Activated T-helper 1 cell treated with anti-CD3 and anti-CD28 coated beads, Interleukin-12 subunit alpha, Interleukin-12 subunit beta, Interleukin-2, Interleukin-4 antibody, amounts not matched to agents 30 ng/mL and 10 ng/mL and 1 ng/mL, durations not matched to agents 14 hours and 24 hours and 36 hours (primary cell): ENCODE results near the gene RIC8B. TPM values are rescaled to one million over a fixed set of nuclear protein-coding genes. Genes with fewer than 3 reads are reported as not detected.

ENCODE experiments used
- DNase-seq: peaks from one replicate; pipeline ENCODE4 v3.0.0; 2021; ENCODE audit warnings: low spot score
- H3K27ac Mint-ChIP-seq: one replicate; pipeline ENCODE4 v1.8.0; 2021; ENCODE audit warnings: mild to moderate bottlenecking, mixed read lengths
- H3K27me3 Mint-ChIP-seq: one replicate; pipeline ENCODE4 v1.8.0; 2022; ENCODE audit warnings: mild to moderate bottlenecking, moderate library complexity, mixed read lengths; ENCODE audit not compliant: insufficient read depth
- H3K36me3 Mint-ChIP-seq: one replicate; pipeline ENCODE4 v1.8.0; 2021; ENCODE audit warnings: low read depth, mixed read lengths
- H3K4me1 Mint-ChIP-seq: one replicate; pipeline ENCODE4 v1.8.0; 2021; ENCODE audit warnings: low read depth, mixed read lengths
- H3K4me3 Mint-ChIP-seq: one replicate; pipeline ENCODE4 v1.8.0; 2021; ENCODE audit warnings: mild to moderate bottlenecking, moderate library complexity, mixed read lengths
- H3K9me3 Mint-ChIP-seq: one replicate; pipeline ENCODE4 v1.8.0; 2021; ENCODE audit warnings: mixed read lengths
- intact Hi-C: fragments of 100-400 bp; cut with micrococcal nuclease; formaldehyde crosslinking; loops from one replicate; pipeline ENCODE4 v1.15.1; 2024
- total RNA-seq: library from RNA; stranded (reverse); gene quantifications from 2 replicates; pipeline ENCODE4 v1.2.3, GENCODE V29; 2022

The RIC8B gene
- total RNA-seq, 1 donor from 2014 or later: 11.4 TPM

DNA sequence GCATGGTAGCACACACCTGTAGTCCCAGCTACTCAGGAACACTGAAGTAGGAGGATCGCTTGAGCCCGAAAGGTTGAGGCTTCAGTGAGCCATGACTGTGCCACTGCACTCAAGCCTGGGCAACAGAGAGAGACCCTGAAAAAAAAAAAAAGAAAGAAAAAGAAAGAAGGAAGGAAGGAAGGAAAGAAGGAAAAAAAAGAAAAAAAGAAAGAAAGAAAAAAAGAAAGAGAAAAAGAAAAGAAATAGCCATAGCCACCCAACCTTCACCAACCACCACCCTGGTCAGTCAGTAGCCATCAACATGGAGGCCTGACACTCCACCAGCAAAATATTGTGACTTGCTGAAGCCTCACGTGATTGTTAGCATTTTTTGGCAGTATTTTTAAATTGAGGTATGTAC lies 159.8 kb downstream of the RIC8B start:
- no peak for DNase-seq
- H3K27ac Mint-ChIP-seq: no peak overlapping the region
- intact Hi-C loops: no loop called here

More for the DNA sequence above, 159.8 kb downstream of the RIC8B start:
- H3K36me3 Mint-ChIP-seq: no peaks in the 10 kb centered on the region
- peaks cover 23% of the 10 kb centered on the region for H3K27me3 Mint-ChIP-seq
- H3K4me1 Mint-ChIP-seq: no peaks in the 10 kb centered on the region
- H3K9me3 Mint-ChIP-seq: no peaks in the 10 kb centered on the region
- H3K4me3 Mint-ChIP-seq: no peak overlapping the region

Other genes with a start within 250 kb of the RIC8B start
- not detected in 2 replicates for gene RFX4, start 191.7 kb upstream of the RIC8B start, total RNA-seq
- 25.5 and 25.9 TPM in 2 replicates for gene TMEM263, start 181.2 kb downstream of the RIC8B start, total RNA-seq
- gene MTERF2, start 212.5 kb downstream of the RIC8B start, total RNA-seq: 3.9 and 5.2 TPM in 2 replicates